Vagina (tissue), 2 donors: ENCODE results near the gene PRICKLE2. TPM values are rescaled to one million over a fixed set of nuclear protein-coding genes. Genes with fewer than 3 reads are reported as not detected.
A peak's percentile ranks its signal among the peaks of the same experiment; 100 is the strongest.

Source experiments
- DNase-seq, 2 donors: peaks; one replicate each; pipeline ENCODE4 v3.0.0-alpha.2; 2017; ENCODE audit errors: extremely low spot score in 2 of 2
- H3K27ac ChIP-seq: fragments of 200-600 bp; sonication (generic); one replicate; pipeline ENCODE4 v1.5.1; 2019
- H3K27me3 ChIP-seq: fragments of 200-600 bp; sonication (generic); one replicate; pipeline ENCODE4 v1.5.1; 2019
- H3K36me3 ChIP-seq, 2 donors: fragments of 200-600 bp; sonication (generic); one replicate each; pipeline ENCODE4 v1.5.1; 2017 to 2019
- H3K4me1 ChIP-seq: fragments of 200-600 bp; sonication (generic); one replicate; pipeline ENCODE4 v1.5.1; 2019
- H3K4me3 ChIP-seq, 2 donors: fragments of 200-600 bp; sonication (generic); 1 replicate in 1 of 2; 2 replicates in 1 of 2; pipeline ENCODE4 v1.5.1; 2016 to 2019
- H3K9me3 ChIP-seq: fragments of 200-600 bp; sonication (generic); one replicate; pipeline ENCODE4 v1.5.1; 2019
- POLR2A ChIP-seq, 2 donors: fragments of 450-650 bp; IDR thresholded peaks; one replicate each; pipeline ENCODE4 v1.6.1; 2017; ENCODE audit warnings: antibody characterized with exemption in 2 of 2, mild to moderate bottlenecking in 2 of 2, moderate library complexity in 2 of 2
- POLR2AphosphoS5 ChIP-seq, 2 donors: sonication (generic); formaldehyde crosslinking; IDR thresholded peaks; one replicate each; pipeline ENCODE4 v1.9.0; 2017; ENCODE audit warnings: antibody characterized with exemption in 2 of 2, mild to moderate bottlenecking in 2 of 2, low read depth in 1 of 2; ENCODE audit not compliant: insufficient read depth in 1 of 2
- intact Hi-C: fragments of 100-400 bp; cut with DNase I; formaldehyde crosslinking; loops from one replicate; pipeline ENCODE4 v1.15.1; 2023
- total RNA-seq: library from RNA; depleted of rRNA; stranded (reverse); fragments of >200 nt; gene quantifications from one replicate; pipeline ENCODE4 v1.2.3, GENCODE V29; 2016
- TF ChIP-seq, protein P1 (sequence below), 3 experiments: fragments of 450-650 bp in 2 of 3; fragments of 200-600 bp in 1 of 3; sonication (generic) in 1 of 3; IDR thresholded peaks; one replicate each; pipeline ENCODE4 v1.5.1; 2017 to 2019; ENCODE audit warnings: antibody characterized with exemption in 3 of 3, mild to moderate bottlenecking in 2 of 3, moderate library complexity in 2 of 3

PRICKLE2 gene
- total RNA-seq, 1 donor from 2014 or later: 39.3 TPM

DNA sequence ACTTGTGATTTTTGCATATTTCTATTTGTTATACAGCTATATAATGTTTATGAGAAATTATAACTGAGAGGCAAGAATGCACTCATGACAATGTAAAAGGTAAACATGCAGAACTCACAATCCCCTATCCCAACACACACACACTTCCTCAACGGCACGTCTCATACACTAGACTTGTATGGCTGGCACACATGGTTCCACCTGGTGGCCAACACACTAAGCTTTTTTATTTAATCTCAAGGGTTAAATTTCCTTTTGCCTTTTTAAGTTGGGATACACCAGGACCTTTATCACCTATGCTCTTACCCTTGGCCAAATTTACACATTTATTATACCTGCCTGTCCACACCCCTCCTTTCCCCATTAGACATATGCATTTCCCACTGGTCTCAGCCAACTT, 113.4 kb downstream of the PRICKLE2 start:
- no peak for DNase-seq
- Histone ChIP-seq H3K27me3 (no peaks in the 10 kb centered on the region), H3K4me1 (peaks cover 27% of the 10 kb centered on the region), H3K36me3 (no peaks in the 10 kb centered on the region), H3K27ac (no peak overlapping the region), H3K4me3 (no peak overlapping the region), H3K9me3 (no peaks in the 10 kb centered on the region)
- intact Hi-C loops: no loop called here
- TF ChIP-seq POLR2AphosphoS5 (IDR thresholded peaks at IDR 0.05; ENCODE audit: insufficient read depth in 1 of 2, low read depth in 1 of 2) (no peak), POLR2A (IDR thresholded peaks at IDR 0.05) (no peak)
- TF ChIP-seq, protein P1, sequence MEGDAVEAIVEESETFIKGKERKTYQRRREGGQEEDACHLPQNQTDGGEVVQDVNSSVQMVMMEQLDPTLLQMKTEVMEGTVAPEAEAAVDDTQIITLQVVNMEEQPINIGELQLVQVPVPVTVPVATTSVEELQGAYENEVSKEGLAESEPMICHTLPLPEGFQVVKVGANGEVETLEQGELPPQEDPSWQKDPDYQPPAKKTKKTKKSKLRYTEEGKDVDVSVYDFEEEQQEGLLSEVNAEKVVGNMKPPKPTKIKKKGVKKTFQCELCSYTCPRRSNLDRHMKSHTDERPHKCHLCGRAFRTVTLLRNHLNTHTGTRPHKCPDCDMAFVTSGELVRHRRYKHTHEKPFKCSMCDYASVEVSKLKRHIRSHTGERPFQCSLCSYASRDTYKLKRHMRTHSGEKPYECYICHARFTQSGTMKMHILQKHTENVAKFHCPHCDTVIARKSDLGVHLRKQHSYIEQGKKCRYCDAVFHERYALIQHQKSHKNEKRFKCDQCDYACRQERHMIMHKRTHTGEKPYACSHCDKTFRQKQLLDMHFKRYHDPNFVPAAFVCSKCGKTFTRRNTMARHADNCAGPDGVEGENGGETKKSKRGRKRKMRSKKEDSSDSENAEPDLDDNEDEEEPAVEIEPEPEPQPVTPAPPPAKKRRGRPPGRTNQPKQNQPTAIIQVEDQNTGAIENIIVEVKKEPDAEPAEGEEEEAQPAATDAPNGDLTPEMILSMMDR (IDR thresholded peaks at IDR 0.05): no peak

DNA sequence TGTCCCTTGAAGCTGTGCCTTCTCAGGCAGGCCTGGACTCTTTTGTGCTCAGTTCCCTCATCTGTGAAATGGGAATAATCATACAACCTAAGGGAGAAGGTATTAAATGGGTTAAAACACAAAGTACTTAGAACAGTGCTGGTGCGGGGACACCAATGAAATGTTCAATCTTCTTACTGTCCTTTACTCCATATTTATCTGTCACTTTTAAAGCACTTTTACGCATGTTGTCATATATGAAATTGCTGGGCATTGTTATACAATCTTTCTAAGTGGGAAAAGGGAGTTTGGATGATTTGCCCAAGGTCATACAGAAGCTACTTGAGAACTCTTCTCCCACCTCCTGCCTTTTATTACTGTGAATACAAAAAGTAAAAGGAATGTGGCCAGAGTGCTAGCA, 114.2 kb downstream of the PRICKLE2 start:
- Histone ChIP-seq H3K4me1 (peaks cover 27% of the 10 kb centered on the region), H3K9me3 (no peaks in the 10 kb centered on the region), H3K27me3 (no peaks in the 10 kb centered on the region), H3K27ac (no peak overlapping the region), H3K36me3 (no peaks in the 10 kb centered on the region), H3K4me3 (no peak overlapping the region)
- intact Hi-C loops: no loop called here
- DNase-seq: no peak
- TF ChIP-seq, protein P1 (IDR thresholded peaks at IDR 0.05): no peak
- TF ChIP-seq POLR2AphosphoS5 (IDR thresholded peaks at IDR 0.05; ENCODE audit: insufficient read depth in 1 of 2, low read depth in 1 of 2) (no peak), POLR2A (IDR thresholded peaks at IDR 0.05) (no peak)

DNA sequence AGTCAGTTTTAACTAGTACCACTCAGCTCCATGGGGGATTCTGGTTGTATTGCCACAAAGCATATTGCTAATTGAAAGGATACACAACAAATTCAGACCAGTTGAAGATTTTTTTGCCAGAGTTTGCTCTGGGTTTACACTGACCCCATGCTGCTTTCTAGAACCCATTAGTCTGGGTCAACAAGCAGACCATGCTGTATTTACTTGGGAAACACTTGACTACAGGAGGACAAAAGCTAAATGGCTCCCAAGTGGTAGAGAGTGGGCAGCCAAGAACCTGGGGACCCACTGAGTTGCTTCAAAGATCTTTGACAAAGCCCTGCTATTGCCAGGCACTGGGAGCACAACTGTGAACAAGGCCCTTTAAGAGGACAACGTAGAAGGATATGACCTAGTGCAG, 115.2 kb downstream of the PRICKLE2 start:
- Histone ChIP-seq H3K4me1 (peaks cover 31% of the 10 kb centered on the region), H3K27ac (no peak overlapping the region), H3K9me3 (no peaks in the 10 kb centered on the region), H3K4me3 (no peak overlapping the region), H3K27me3 (no peaks in the 10 kb centered on the region), H3K36me3 (no peaks in the 10 kb centered on the region)
- TF ChIP-seq, protein P1 (IDR thresholded peaks at IDR 0.05): no peak
- TF ChIP-seq POLR2A (IDR thresholded peaks at IDR 0.05) (no peak), POLR2AphosphoS5 (IDR thresholded peaks at IDR 0.05; ENCODE audit: insufficient read depth in 1 of 2, low read depth in 1 of 2) (no peak)
- no peak for DNase-seq
- intact Hi-C loops: no loop called here

DNA sequence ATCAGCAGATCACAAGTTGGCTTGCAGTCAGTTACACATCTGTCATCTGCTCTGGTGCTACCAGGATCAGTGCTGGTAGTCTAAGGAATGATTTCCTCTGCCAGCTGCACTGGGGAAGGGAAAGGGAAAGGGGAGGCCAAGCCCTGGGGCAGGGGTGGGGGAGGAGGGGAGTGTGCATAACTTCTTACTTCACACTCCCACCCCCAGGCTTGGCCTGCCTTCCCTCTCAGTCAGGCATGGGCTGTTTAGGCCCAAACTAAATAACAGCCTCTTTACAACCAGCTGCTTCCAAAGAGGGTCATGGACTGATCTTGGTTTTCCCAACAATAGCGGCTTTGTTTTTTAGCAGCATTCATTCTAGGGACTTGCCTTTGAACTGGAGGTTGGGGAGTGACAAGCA, 115.8 kb downstream of the PRICKLE2 start:
- Histone ChIP-seq H3K4me1 (peaks cover 35% of the 10 kb centered on the region), H3K36me3 (no peaks in the 10 kb centered on the region), H3K27me3 (no peaks in the 10 kb centered on the region), H3K27ac (peak overlapping the region; percentile 20), H3K9me3 (no peaks in the 10 kb centered on the region), H3K4me3 (no peak overlapping the region)
- TF ChIP-seq, protein P1 (IDR thresholded peaks at IDR 0.05): no peak
- DNase-seq: no peak
- intact Hi-C loops: no loop called here

DNA sequence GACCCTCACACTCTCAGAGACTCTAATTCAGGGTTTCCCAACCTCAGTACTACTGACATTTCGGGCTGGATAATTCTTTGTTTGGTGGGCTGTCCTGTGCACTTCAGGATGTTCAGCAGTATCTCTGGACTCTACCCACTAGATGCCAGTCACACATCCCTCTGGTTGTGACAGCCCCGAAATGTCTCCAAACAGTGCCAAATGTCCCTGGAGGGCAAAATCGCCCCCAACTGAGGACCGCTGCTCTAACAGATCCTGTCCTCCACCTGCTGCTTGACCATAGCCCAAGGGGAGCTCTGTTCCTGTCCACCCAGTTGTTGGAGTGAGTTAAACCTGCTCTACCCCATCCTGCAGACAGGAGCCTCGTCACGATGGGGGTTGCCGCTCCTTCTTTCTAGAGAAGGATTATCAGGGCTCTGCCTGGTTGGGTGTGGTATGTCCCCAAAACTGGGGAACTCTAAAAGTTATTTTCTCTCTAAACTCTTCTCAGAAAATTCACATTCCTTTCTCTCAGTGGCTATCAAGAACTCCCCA, 116.4 kb downstream of the PRICKLE2 start:
- H3K9me3 ChIP-seq: no peaks in the 10 kb centered on the region
- no peaks in the 10 kb centered on the region for H3K36me3 ChIP-seq
- no peaks in the 10 kb centered on the region for H3K27me3 ChIP-seq
- H3K27ac ChIP-seq: no peak overlapping the region
- H3K4me3 ChIP-seq: no peak overlapping the region
- peaks cover 41% of the 10 kb centered on the region for H3K4me1 ChIP-seq
- no peak for DNase-seq
- intact Hi-C loops: no loop called here
- TF ChIP-seq POLR2A (IDR thresholded peaks at IDR 0.05) (no peak), POLR2AphosphoS5 (IDR thresholded peaks at IDR 0.05; ENCODE audit: insufficient read depth in 1 of 2, low read depth in 1 of 2) (no peak)
- TF ChIP-seq, protein P1 (IDR thresholded peaks at IDR 0.05): no peak
